Stimulated activated CD8-positive, alpha-beta memory T cell treated with anti-CD3 and anti-CD28 coated beads, Interleukin-12 subunit alpha, Interleukin-12 subunit beta, amount 100 ng/mL, for 1 hour (primary cell): Measurements from ENCODE around the gene CNNM1.

Experiments used
- DNase-seq: peaks from one replicate; pipeline ENCODE4 v3.0.0-alpha.2; 2020; ENCODE audit warnings: low read depth

The CNNM1 gene

GRCh38 chr10:99421233-99421739 lies 92.1 kb downstream of the CNNM1 start:
- no peak for DNase-seq

GRCh38 chr10:99422529-99423096 lies 93.5 kb downstream of the CNNM1 start:
- DNase-seq, result no peak

- DNase-seq, result no peak
These were observed 95.5 kb downstream of the CNNM1 start for GRCh38 chr10:99424656-99425055.

- DNase-seq, result no peak
These were observed 96.0 kb downstream of the CNNM1 start for GRCh38 chr10:99425204-99425603.

GRCh38 chr10:99426689-99427088 lies 97.5 kb downstream of the CNNM1 start:
- DNase-seq, result no peak

- DNase-seq, result no peak
These were observed 98.5 kb downstream of the CNNM1 start for GRCh38 chr10:99427566-99428190.

- DNase-seq, result no peak
These were observed 100.5 kb downstream of the CNNM1 start for GRCh38 chr10:99429517-99430095.

GRCh38 chr10:99430116-99430450 lies 100.9 kb downstream of the CNNM1 start:
- DNase-seq, result no peak

- DNase-seq, result peak; percentile 88
These were observed 101.5 kb downstream of the CNNM1 start, which contains the start of gene GOT1 for GRCh38 chr10:99430451-99431189. GOT1 (minus strand) TSS chr10:99430624; CDS start chr10:99430565, 59 bp downstream.

GRCh38 chr10:99431190-99431760 lies 102.1 kb downstream of the CNNM1 start:
- no peak for DNase-seq

- DNase-seq, result no peak
These were observed 102.9 kb downstream of the CNNM1 start for GRCh38 chr10:99432047-99432446.

GRCh38 chr10:99432881-99433280 lies 103.7 kb downstream of the CNNM1 start:
- no peak for DNase-seq

GRCh38 chr10:99433378-99434020 lies 104.3 kb downstream of the CNNM1 start:
- DNase-seq, result no peak

GRCh38 chr10:99435986-99436638 lies 107.0 kb downstream of the CNNM1 start:
- no peak for DNase-seq

- DNase-seq, result no peak
These were observed 109.7 kb downstream of the CNNM1 start for GRCh38 chr10:99438890-99439289.

GRCh38 chr10:99442394-99442793 lies 113.2 kb downstream of the CNNM1 start:
- no peak for DNase-seq

GRCh38 chr10:99443500-99443899 lies 114.3 kb downstream of the CNNM1 start:
- DNase-seq, result no peak
